Left ventricle myocardium inferior (tissue), 1 donor: ENCODE measurements around the gene RANBP1. TPM values are rescaled to one million over a fixed set of nuclear protein-coding genes. Genes with fewer than 3 reads are reported as not detected.
"Not testable (repeated sequence)": the region's sequence is repeated elsewhere in the genome, so short reads cannot be mapped to it uniquely, and the experiment has no call there.

Experiments used
- DNase-seq: peaks from one replicate; pipeline ENCODE4 v3.0.0-alpha.2; 2020
- H3K27ac ChIP-seq: fragments of 200-600 bp; replicated peaks from 2 replicates; pipeline ENCODE4 v1.8.0; 2021
- H3K27me3 ChIP-seq: fragments of 200-600 bp; 2 replicates; pipeline ENCODE4 v1.8.0; 2021; ENCODE audit warnings: low read depth
- H3K36me3 ChIP-seq: fragments of 200-600 bp; 2 replicates; pipeline ENCODE4 v1.8.0; 2021
- H3K4me1 ChIP-seq: fragments of 200-600 bp; 2 replicates; pipeline ENCODE4 v1.8.0; 2021
- H3K4me3 ChIP-seq: fragments of 200-600 bp; 2 replicates; pipeline ENCODE4 v1.8.0; 2021; ENCODE audit warnings: mild to moderate bottlenecking, moderate library complexity
- H3K9me3 ChIP-seq: fragments of 200-600 bp; replicated peaks from 2 replicates; pipeline ENCODE4 v1.8.0; 2021
- intact Hi-C: fragments of 100-400 bp; cut with micrococcal nuclease; formaldehyde crosslinking; loops from one replicate; pipeline ENCODE4 v1.11.0; 2022
- long read RNA-seq: library from polyadenylated mRNA; unstranded; transcript quantifications from one replicate; pipeline ENCODE4 v2.0.0, GENCODE V29; 2021
- total RNA-seq: library from RNA; stranded (reverse); fragmentation: NEBNext Ultra II Directional; extraction: Animal tissue kit (Norgen Biotek cat#: 25700); gene quantifications from one replicate; pipeline ENCODE4 v1.2.1, GENCODE V29; 2021
- TF ChIP-seq, protein P1 (sequence below): fragments of 200-600 bp; IDR thresholded peaks from 2 replicates; pipeline ENCODE4 v1.8.0; 2021; ENCODE audit warnings: antibody characterized with exemption, mild to moderate bottlenecking, borderline replicate concordance
- donor health status: DM: no; HTN: yes; CAD: no; lungs with severe emphysema.

RANBP1 gene
- total RNA-seq = 39.6 TPM
- long read RNA-seq, transcript RANBP1-201 (6 exons, 837 nt) = major isoform, 27 of 56 reads
- long read RNA-seq, transcript RANBP1-202 (6 exons, 1,132 nt) = minor isoform, 24 of 56 reads
- long read RNA-seq, partial matches to known transcripts = 4 of 56 reads
- long read RNA-seq, other reads (novel, unspliced or antisense) = 0 of 56 reads

DNA sequence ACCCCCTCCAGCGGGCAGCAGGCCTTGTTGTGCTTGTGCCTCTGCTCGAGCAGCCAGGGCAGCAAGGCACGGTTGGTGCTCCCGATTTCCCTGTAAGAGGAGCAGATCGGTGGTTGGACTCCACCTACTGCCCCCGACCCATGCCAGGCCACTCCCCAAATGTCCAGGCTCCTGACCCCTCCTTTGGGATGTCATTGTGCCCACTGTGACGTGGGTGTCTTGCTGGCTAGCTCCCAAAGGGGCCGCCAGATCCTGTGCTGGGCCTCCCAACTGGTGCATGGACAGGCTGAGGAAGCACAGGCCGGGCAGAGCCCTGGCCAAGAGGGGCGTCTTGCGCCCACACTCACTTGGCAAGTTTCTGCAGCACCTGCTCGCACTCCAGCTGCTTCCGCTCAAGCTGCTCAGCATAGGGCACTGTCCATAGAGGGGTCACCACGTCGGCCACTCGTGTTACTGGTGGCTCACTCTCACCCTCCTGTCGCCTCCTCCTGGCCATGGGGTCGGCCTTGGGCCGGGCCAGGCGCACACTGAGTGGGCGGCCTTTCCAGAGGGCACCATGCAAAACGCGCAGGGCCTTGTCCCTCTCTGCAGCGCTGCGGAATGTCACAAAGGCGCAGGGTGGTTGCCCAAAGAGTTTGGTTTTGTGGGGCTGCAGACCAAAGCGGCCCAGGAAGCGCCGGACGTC is at the start of gene RANBP1:
RANBP1 (plus strand) TSS at position 414 of the 685 bp plus-strand sequence; CDS start at position 495, 81 bp downstream.
- Histone ChIP-seq H3K36me3 (peaks cover 63% of the 10 kb centered on the region), H3K4me1 (peaks cover 60% of the 10 kb centered on the region), H3K27ac (peak within 1 kb of the TSS; percentile 91), H3K4me3 (peak within 1 kb of the TSS; percentile 79), H3K9me3 (no peaks in the 10 kb centered on the region), H3K27me3 (no peaks in the 10 kb centered on the region)
- peak; percentile 13 for DNase-seq
- intact Hi-C loops = no loop called here
- TF ChIP-seq, protein P1, sequence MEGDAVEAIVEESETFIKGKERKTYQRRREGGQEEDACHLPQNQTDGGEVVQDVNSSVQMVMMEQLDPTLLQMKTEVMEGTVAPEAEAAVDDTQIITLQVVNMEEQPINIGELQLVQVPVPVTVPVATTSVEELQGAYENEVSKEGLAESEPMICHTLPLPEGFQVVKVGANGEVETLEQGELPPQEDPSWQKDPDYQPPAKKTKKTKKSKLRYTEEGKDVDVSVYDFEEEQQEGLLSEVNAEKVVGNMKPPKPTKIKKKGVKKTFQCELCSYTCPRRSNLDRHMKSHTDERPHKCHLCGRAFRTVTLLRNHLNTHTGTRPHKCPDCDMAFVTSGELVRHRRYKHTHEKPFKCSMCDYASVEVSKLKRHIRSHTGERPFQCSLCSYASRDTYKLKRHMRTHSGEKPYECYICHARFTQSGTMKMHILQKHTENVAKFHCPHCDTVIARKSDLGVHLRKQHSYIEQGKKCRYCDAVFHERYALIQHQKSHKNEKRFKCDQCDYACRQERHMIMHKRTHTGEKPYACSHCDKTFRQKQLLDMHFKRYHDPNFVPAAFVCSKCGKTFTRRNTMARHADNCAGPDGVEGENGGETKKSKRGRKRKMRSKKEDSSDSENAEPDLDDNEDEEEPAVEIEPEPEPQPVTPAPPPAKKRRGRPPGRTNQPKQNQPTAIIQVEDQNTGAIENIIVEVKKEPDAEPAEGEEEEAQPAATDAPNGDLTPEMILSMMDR = no peak

- no peak for DNase-seq
- intact Hi-C loops = no loop called here
- H3K36me3 ChIP-seq = peaks cover 40% of the 10 kb centered on the region
These were observed 49.1 kb upstream of the RANBP1 start for GRCh38 chr22:20066617-20067383.

GRCh38 chr22:20067384-20067682 is 48.6 kb upstream of the RANBP1 start:
- H3K27ac ChIP-seq, intact Hi-C loops, H3K4me1 ChIP-seq, H3K9me3 ChIP-seq, H3K27me3 ChIP-seq, DNase-seq, H3K4me3 ChIP-seq: not testable (repeated sequence)
- peaks cover 35% of the 10 kb centered on the region for H3K36me3 ChIP-seq

More at GRCh38 chr22:20066617-20067383, 49.1 kb upstream of the RANBP1 start:
- Histone ChIP-seq H3K27ac (no peak overlapping the region), H3K4me3 (no peak overlapping the region), H3K4me1 (peaks cover 3% of the 10 kb centered on the region), H3K9me3 (no peaks in the 10 kb centered on the region), H3K27me3 (no peaks in the 10 kb centered on the region)
- TF ChIP-seq, protein P1 = no peak

DNA sequence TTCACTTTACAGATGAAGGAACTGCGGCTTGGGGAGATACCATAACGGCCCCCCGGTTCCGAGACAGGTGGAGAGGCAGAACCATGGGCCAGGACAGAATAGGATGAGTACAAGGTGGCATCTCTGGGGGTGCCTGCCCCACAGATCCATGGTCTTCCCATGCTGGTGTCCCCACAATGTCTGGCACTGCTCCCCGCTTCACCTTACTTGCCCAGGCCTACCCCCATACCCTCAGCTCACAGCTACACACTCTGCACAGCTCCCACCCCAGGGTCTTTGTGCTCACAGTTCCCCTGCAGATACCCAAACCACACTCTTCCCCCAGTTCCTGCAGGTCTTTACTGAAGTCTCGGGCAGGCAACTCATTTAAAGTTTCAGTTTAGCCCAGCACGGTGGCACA is 47.3 kb upstream of the RANBP1 start:
- H3K4me1 ChIP-seq = no peaks in the 10 kb centered on the region
- TF ChIP-seq, protein P1 = no peak
- H3K4me3 ChIP-seq = no peak overlapping the region
- no peak for DNase-seq
- H3K9me3 ChIP-seq = no peaks in the 10 kb centered on the region
- no peak overlapping the region for H3K27ac ChIP-seq
- H3K27me3 ChIP-seq = no peaks in the 10 kb centered on the region
- peaks cover 22% of the 10 kb centered on the region for H3K36me3 ChIP-seq
- intact Hi-C loops = no loop called here

DNA sequence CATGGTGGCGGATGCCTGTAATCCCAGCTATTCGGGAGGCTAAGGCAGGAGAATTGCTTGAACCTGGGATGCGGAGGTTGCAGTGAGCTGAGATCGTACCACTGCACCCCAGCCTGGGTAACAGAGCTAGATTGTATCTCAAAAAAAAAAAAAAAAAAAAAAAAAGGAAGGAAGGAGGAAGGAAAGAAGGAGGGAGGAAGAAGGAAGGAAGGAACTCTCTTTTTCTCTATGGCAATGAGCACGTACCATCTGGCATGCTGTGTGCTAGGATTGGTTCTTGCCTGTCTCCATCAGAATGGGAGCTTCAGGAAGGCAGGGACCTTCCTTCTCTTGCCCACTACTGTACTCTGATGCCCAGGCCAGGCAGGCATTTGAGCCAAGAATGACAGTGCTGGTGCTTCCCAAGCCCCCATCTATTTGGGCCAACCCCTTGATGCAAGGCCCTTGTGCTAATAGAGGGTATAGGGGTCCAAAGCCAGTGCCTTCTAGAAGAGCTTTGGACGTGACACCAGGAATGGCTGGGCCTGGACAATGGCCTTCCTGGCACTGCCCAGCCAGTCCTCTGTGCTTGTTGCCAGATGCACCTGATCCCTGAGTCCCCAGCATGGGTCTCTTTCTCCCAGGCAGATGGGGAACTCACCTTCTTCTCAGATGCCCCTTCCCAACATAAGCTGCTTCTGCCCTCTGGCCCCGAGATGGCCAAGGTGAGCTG is 46.4 kb upstream of the RANBP1 start:
- H3K4me3 ChIP-seq = no peak overlapping the region
- H3K27me3 ChIP-seq = no peaks in the 10 kb centered on the region
- H3K9me3 ChIP-seq = no peaks in the 10 kb centered on the region
- no peak overlapping the region for H3K27ac ChIP-seq
- TF ChIP-seq, protein P1 = no peak
- peaks cover 13% of the 10 kb centered on the region for H3K36me3 ChIP-seq
- no peaks in the 10 kb centered on the region for H3K4me1 ChIP-seq
- intact Hi-C loops = no loop called here
- no peak for DNase-seq
